Suprapubic skin (tissue), 4 donors: ENCODE results near the gene WWP2. TPM values are rescaled to one million over a fixed set of nuclear protein-coding genes. Genes with fewer than 3 reads are reported as not detected.
"Not testable (repeated sequence)": the region's sequence is repeated elsewhere in the genome, so short reads cannot be mapped to it uniquely, and the experiment has no call there.

Experiments used
- DNase-seq, 2 donors: peaks; one replicate each; pipeline ENCODE4 v3.0.0-alpha.2; 2019; ENCODE audit warnings: low spot score in 2 of 2
- H3K27ac ChIP-seq: fragments of 200-600 bp; sonication (generic); one replicate; pipeline ENCODE4 v1.5.1; 2019
- H3K27me3 ChIP-seq: fragments of 200-600 bp; sonication (generic); one replicate; pipeline ENCODE4 v1.5.1; 2019
- H3K36me3 ChIP-seq: fragments of 200-600 bp; sonication (generic); one replicate; pipeline ENCODE4 v1.5.1; 2019
- H3K4me1 ChIP-seq: fragments of 200-600 bp; sonication (generic); one replicate; pipeline ENCODE4 v1.5.1; 2019
- H3K4me3 ChIP-seq: fragments of 200-600 bp; sonication (generic); one replicate; pipeline ENCODE4 v1.5.1; 2019; ENCODE audit warnings: mild to moderate bottlenecking
- H3K9me3 ChIP-seq: fragments of 200-600 bp; sonication (generic); one replicate; pipeline ENCODE4 v1.5.1; 2019
- WGBS: methylation state at CpG from one replicate; pipeline ENCODE4 v1.1.5; 2018; 5-methylcytosine and 5-hydroxymethylcytosine counted together
- total RNA-seq, 4 donors: library from RNA; depleted of rRNA; stranded (reverse); fragments of >200 nt; gene quantifications; one replicate each; pipeline ENCODE4 v1.1.0, GENCODE V29; 2016

WWP2 gene
- total RNA-seq, 4 donors from 2014 or later = 27.1 to 48.9 (median 42.2) TPM

- DNase-seq, H3K36me3 ChIP-seq, H3K9me3 ChIP-seq, H3K27ac ChIP-seq, H3K4me1 ChIP-seq, H3K27me3 ChIP-seq, H3K4me3 ChIP-seq: not testable (repeated sequence)
- no CpG with 5 or more reads among the region's 5 CpGs for WGBS
Measured at GRCh38 chr16:69967688-69968087, 205.6 kb downstream of the WWP2 start.

GRCh38 chr16:69968125-69968524 lies 206.0 kb downstream of the WWP2 start:
- not testable (repeated sequence) for H3K4me1 ChIP-seq, DNase-seq, H3K27me3 ChIP-seq, H3K9me3 ChIP-seq, H3K36me3 ChIP-seq, H3K4me3 ChIP-seq, H3K27ac ChIP-seq
- WGBS = no CpG with 5 or more reads among the region's 10 CpGs

- H3K9me3 ChIP-seq, H3K4me1 ChIP-seq, H3K27ac ChIP-seq, H3K4me3 ChIP-seq, H3K27me3 ChIP-seq, DNase-seq, H3K36me3 ChIP-seq: not testable (repeated sequence)
- whole genome bisulfite sequencing = no CpG with 5 or more reads among the region's 4 CpGs
Measured at GRCh38 chr16:69969657-69970056, 207.5 kb downstream of the WWP2 start.

- not testable (repeated sequence) for DNase-seq, H3K9me3 ChIP-seq, H3K4me1 ChIP-seq
Measured at GRCh38 chr16:69972120-69972519, 210.0 kb downstream of the WWP2 start.

GRCh38 chr16:69972935-69973334 lies 210.8 kb downstream of the WWP2 start:
- not testable (repeated sequence) for H3K27me3 ChIP-seq, H3K4me3 ChIP-seq, H3K4me1 ChIP-seq, DNase-seq, H3K27ac ChIP-seq, H3K36me3 ChIP-seq, H3K9me3 ChIP-seq
- WGBS = 85% methylated on average over 2 of the region's 8 CpGs

More at GRCh38 chr16:69972120-69972519, 210.0 kb downstream of the WWP2 start:
- not testable (repeated sequence) for H3K27ac ChIP-seq, H3K27me3 ChIP-seq, H3K4me3 ChIP-seq, H3K36me3 ChIP-seq
- 89% methylated on average over 2 of the region's 7 CpGs for WGBS

- H3K9me3 ChIP-seq, H3K4me1 ChIP-seq, H3K36me3 ChIP-seq: not testable (repeated sequence)
Measured at GRCh38 chr16:69985196-69985595, 223.1 kb downstream of the WWP2 start.

More at GRCh38 chr16:69985196-69985595, 223.1 kb downstream of the WWP2 start:
- WGBS = 57% methylated on average over 1 of the region's 1 CpG
- H3K27me3 ChIP-seq, H3K4me3 ChIP-seq, H3K27ac ChIP-seq, DNase-seq: not testable (repeated sequence)

Other genes with a start within 250 kb of the WWP2 start
- gene NFAT5, start 196.4 kb upstream of the WWP2 start, total RNA-seq = 100 to 1,000 TPM in 1 of 4 donors, 10 to 100 TPM in 3; 67.7 to 146 (median 80.8) TPM
- gene NQO1, start 35.8 kb upstream of the WWP2 start, total RNA-seq = 10 to 100 TPM; 10.2 to 34.6 (median 21.4) TPM
- gene NOB1, start 7.4 kb upstream of the WWP2 start, total RNA-seq = 10 to 100 TPM; 45.2 to 62.9 (median 52.1) TPM
- 1 to 10 TPM in 3 of 4 donors, under 1 TPM in 1; 0.87 to 2.9 (median 1.5) TPM for gene CLEC18A, start 189.0 kb downstream of the WWP2 start, total RNA-seq